ENCODE results near the gene CD1B. TPM values are rescaled to one million over a fixed set of nuclear protein-coding genes. Genes with fewer than 3 reads are reported as not detected.

CD1B gene
- total RNA-seq: not detected in 2 replicates

GRCh38 chr1:158331481-158332150 lies at the start of gene CD1B:
CD1B (minus strand) TSS chr1:158331531; CDS start chr1:158331423, 108 bp downstream.

GRCh38 chr1:158353303-158354075 lies 22.2 kb upstream of the CD1B start, which contains the start of gene CD1E:
CD1E (plus strand) TSS chr1:158353894; CDS start chr1:158353989, 95 bp downstream.

GRCh38 chr1:158289811-158290210 lies 41.5 kb downstream of the CD1B start, which contains the start of gene CD1C:
CD1C (plus strand) TSS chr1:158289923; CDS start chr1:158290065, 142 bp downstream.

Other genes with a start within 250 kb of the CD1B start
- 0.14 and 0.66 TPM in 2 replicates for gene CD1D, start 150.6 kb downstream of the CD1B start, total RNA-seq
- gene CD1A, start 77.1 kb downstream of the CD1B start, total RNA-seq: not detected in 2 replicates
- not detected in 2 replicates for gene CD1C, start 41.6 kb downstream of the CD1B start, total RNA-seq
- gene CD1E, start 22.4 kb upstream of the CD1B start, total RNA-seq: not detected in 2 replicates
- not detected in 2 replicates for gene OR10T2, start 67.9 kb upstream of the CD1B start, total RNA-seq
- not detected in 2 replicates for gene OR10K2, start 94.7 kb upstream of the CD1B start, total RNA-seq
- not detected in 2 replicates for gene OR10K1, start 130.3 kb upstream of the CD1B start, total RNA-seq
- not detected in 2 replicates for gene OR10R2, start 140.7 kb upstream of the CD1B start, total RNA-seq
- not detected in 2 replicates for gene OR6Y1, start 222.9 kb upstream of the CD1B start, total RNA-seq
- gene OR6P1, start 239.0 kb upstream of the CD1B start, total RNA-seq: not detected in 2 replicates
- gene OR10X1, start 248.4 kb upstream of the CD1B start, total RNA-seq: not detected in 2 replicates